ENCODE results near the gene CARD9. TPM values are rescaled to one million over a fixed set of nuclear protein-coding genes. Genes with fewer than 3 reads are reported as not detected.

The CARD9 gene
- total and polyA plus RNA-seq, 2 of the 8 experiments (the other 6 are each of a cell fraction or from before 2014, with no cell fraction given), result 0.15 to 1.1 TPM

DNA sequence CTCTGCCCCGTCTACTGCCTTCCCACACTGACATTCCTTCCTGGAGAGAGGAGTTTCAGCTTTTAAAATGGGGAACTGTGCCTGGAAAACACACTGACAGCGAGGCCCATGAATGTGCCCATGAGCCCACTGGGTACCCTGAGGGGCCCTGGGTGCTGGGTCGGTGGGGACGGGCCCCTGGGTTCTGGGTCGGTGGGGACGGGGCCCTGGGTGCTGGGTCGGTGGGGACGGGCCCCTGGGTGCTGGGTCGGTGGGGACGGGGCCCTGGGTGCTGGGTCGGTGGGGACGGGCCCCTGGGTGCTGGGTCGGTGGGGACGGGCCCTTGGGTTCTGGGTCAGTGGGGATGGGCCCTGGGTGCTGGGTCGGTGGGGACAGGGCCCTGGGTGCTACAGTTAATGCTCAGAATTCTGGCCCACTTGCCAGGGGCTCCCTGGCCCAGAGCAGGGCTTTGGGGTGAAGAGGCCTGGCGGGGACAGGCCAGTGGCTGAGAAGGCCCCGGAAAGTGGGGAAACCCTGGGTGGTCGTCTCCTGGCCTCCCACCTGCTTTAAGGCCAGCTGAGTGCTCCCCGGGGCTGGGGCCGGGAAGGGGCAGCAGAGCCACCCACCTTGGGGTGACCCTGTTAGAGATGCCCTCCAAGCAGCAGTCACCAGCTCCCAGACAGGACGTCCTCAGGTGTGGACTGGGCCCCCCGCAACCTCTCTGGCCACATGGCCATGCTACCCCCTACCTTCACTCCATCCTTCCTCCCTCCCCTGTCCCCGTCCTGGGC, 43.6 kb downstream of the CARD9 start:
- Histone ChIP-seq H4K91ac (replicated peaks; ENCODE audit: insufficient read length, low read length) (no peak overlapping the region), H3K14ac (ENCODE audit: insufficient read length) (no peak overlapping the region), H2AK5ac (ENCODE audit: low read depth, low read length) (no peak overlapping the region), H4K20me1 (replicated peaks in 1 of 2; ENCODE audit: control insufficient read depth in 1 of 2, insufficient read depth in 2 of 2, low read length in 2 of 2) (peaks cover 0 to 8% of the 10 kb centered on the region in 2 experiments), H2BK12ac (ENCODE audit: low read depth, low read length) (no peak overlapping the region), H3K79me2 (ENCODE audit: control insufficient read depth in 1 of 2, insufficient read depth in 2 of 2, low read length in 2 of 2) (no peaks in the 10 kb centered on the region), H2BK15ac (ENCODE audit: low read length) (no peak overlapping the region), H3K4me2 (ENCODE audit: insufficient read depth in 1 of 2, low read depth in 2 of 2, low read length in 2 of 2) (no peak overlapping the region), H3K4me1 (replicated peaks in 1 of 4; ENCODE audit: control insufficient read depth in 3 of 4, insufficient read depth in 4 of 4, low read length in 3 of 4) (peaks cover 0 to 30% (median 20%) of the 10 kb centered on the region in 4 experiments; a peak in 6 of 7 replicates), H3K23ac (ENCODE audit: insufficient read length) (no peak overlapping the region), H3K9me3 (ENCODE audit: insufficient read depth in 2 of 2, low read depth in 1 of 2, low read length in 1 of 2) (no peaks in the 10 kb centered on the region), H3K18ac (ENCODE audit: extremely low read depth, low read length) (no peak overlapping the region), H2BK20ac (ENCODE audit: low read length) (no peak overlapping the region), H3K27me3 (replicated peaks in 1 of 4; ENCODE audit: control insufficient read depth in 3 of 4, extremely low read depth in 1 of 4, insufficient read depth in 3 of 4, low read length in 3 of 4) (no peaks in the 10 kb centered on the region), H3K9ac (replicated peaks in 1 of 4; ENCODE audit: extremely low read depth in 1 of 4, low read depth in 3 of 4, low read length in 3 of 4) (no peak overlapping the region), H4K5ac (ENCODE audit: insufficient read length, low read depth, low read length) (no peak overlapping the region), H3K4me3 (ENCODE audit: extremely low read depth in 1 of 4, insufficient read depth in 2 of 4, low read depth in 3 of 4, low read length in 4 of 4) (no peak overlapping the region), H3K4ac (replicated peaks; ENCODE audit: insufficient read length, low read depth, low read length) (no peak overlapping the region), H3K36me3 (ENCODE audit: control insufficient read depth in 2 of 4, insufficient read depth in 4 of 4, low read length in 3 of 4) (no peaks in the 10 kb centered on the region), H3K23me2 (ENCODE audit: low read depth, low read length) (peaks cover 4% of the 10 kb centered on the region; the same call in 1 of the 2 replicates), H4K8ac (ENCODE audit: extremely low read depth, insufficient read depth, low read length) (no peak overlapping the region; the same call in 1 of the 2 replicates), H3K56ac (replicated peaks; ENCODE audit: insufficient read length, low read depth, low read length) (no peak overlapping the region), H2AFZ (ENCODE audit: low read length) (no peak overlapping the region), H3K27ac (ENCODE audit: low read depth, low read length) (no peak overlapping the region), H2BK120ac (replicated peaks; ENCODE audit: low read depth, low read length) (no peak overlapping the region), H2BK5ac (ENCODE audit: low read depth, low read length) (0 out of 2 replicates have a peak overlapping the region, but pooled peaks have one; percentile 1), H3K79me1 (ENCODE audit: low read depth, low read length) (0 out of 2 replicates have a peak, but pooled peaks cover 2% of the 10 kb centered on the region)
- FAIRE-seq (no peak), DNase-seq (ENCODE audit: low read depth in 1 of 2, low spot score in 2 of 2) (no peak)
- CTCF ChIA-PET (ENCODE audit: partially characterized antibody), result interaction anchor here (0.8 to 1.9 kb wide), 4 partner anchors 10 to 60 kb away, joined by 3 to 6 read pairs (median 4); partner anchors contain the start of gene DNLZ
- TF ChIP-seq CEBPB (IDR thresholded peaks at IDR 0.05; ENCODE audit: low read depth, low read length) (no peak), HDAC2 (IDR thresholded peaks at IDR 0.05; ENCODE audit: borderline replicate concordance in 1 of 2, low read depth in 2 of 2, low read length in 2 of 2) (no peak), BRCA1 (IDR thresholded peaks at IDR 0.05; ENCODE audit: low read depth, low read length) (no peak), MAFK (IDR thresholded peaks at IDR 0.05; ENCODE audit: low read depth, low read length) (no peak), SP1 (IDR thresholded peaks at IDR 0.05; ENCODE audit: low read depth, low read length) (no peak)
- POLR2A ChIA-PET (ENCODE audit: partially characterized antibody), result interaction anchor here (0.8 to 2.8 kb wide), 6 partner anchors 17 to 398 kb away, joined by 4 to 7 read pairs (median 4); partner anchors contain the start of gene DNLZ
- WGBS, 2 experiments (ENCODE audit: extremely low coverage in 1 of 2, insufficient coverage in 1 of 2, insufficient read length in 1 of 2, insufficient replicate concordance in 2 of 2, low coverage in 1 of 2, low lambda C conversion rate in 2 of 2, missing lambda C conversion rate in 1 of 2), result 92% methylated on average over 9 of the region's 23 CpGs; no CpG with 5 or more reads in 1 of the 2 experiments
